AG09309 (cell line): ENCODE data around the gene MRPL51.
"Not testable (repeated sequence)": the region's sequence is repeated elsewhere in the genome, so short reads cannot be mapped to it uniquely, and the experiment has no call there.

ENCODE experiments used
- DNase-seq: peaks from one replicate; pipeline ENCODE4 v3.0.0-alpha.2; 2010; ENCODE audit warnings: low read depth
- H3K4me3 ChIP-seq: 2 replicates; pipeline ENCODE4 v1.5.1; 2011; ENCODE audit warnings: mild to moderate bottlenecking, low read depth, low read length, moderate library complexity; ENCODE audit not compliant: control insufficient read depth
- TF ChIP-seq, protein P1 (sequence below): IDR thresholded peaks from 2 replicates; pipeline ENCODE4 v1.5.1; 2011; ENCODE audit warnings: mild to moderate bottlenecking, low read depth, low read length, inconsistent platforms; ENCODE audit not compliant: insufficient read depth, control insufficient read depth; ENCODE audit errors: missing control alignments

Gene MRPL51

DNA sequence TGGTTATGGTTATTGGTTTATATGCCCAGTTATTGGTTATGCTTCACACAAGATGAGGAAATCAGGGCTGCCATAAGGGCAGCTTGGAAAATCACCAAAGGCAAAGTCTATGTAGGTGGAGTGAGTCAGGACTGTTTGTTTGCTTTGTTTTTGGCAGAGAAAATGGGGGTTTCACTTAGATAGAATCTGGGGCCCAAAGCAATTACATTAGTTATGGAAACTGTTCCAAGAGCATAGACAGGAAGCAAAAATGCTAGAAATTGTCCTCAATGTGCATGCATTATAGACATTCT is 24.8 kb downstream of the MRPL51 start:
- no peak overlapping the region for H3K4me3 ChIP-seq
- TF ChIP-seq, protein P1, sequence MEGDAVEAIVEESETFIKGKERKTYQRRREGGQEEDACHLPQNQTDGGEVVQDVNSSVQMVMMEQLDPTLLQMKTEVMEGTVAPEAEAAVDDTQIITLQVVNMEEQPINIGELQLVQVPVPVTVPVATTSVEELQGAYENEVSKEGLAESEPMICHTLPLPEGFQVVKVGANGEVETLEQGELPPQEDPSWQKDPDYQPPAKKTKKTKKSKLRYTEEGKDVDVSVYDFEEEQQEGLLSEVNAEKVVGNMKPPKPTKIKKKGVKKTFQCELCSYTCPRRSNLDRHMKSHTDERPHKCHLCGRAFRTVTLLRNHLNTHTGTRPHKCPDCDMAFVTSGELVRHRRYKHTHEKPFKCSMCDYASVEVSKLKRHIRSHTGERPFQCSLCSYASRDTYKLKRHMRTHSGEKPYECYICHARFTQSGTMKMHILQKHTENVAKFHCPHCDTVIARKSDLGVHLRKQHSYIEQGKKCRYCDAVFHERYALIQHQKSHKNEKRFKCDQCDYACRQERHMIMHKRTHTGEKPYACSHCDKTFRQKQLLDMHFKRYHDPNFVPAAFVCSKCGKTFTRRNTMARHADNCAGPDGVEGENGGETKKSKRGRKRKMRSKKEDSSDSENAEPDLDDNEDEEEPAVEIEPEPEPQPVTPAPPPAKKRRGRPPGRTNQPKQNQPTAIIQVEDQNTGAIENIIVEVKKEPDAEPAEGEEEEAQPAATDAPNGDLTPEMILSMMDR = no peak
- DNase-seq = no peak

DNA sequence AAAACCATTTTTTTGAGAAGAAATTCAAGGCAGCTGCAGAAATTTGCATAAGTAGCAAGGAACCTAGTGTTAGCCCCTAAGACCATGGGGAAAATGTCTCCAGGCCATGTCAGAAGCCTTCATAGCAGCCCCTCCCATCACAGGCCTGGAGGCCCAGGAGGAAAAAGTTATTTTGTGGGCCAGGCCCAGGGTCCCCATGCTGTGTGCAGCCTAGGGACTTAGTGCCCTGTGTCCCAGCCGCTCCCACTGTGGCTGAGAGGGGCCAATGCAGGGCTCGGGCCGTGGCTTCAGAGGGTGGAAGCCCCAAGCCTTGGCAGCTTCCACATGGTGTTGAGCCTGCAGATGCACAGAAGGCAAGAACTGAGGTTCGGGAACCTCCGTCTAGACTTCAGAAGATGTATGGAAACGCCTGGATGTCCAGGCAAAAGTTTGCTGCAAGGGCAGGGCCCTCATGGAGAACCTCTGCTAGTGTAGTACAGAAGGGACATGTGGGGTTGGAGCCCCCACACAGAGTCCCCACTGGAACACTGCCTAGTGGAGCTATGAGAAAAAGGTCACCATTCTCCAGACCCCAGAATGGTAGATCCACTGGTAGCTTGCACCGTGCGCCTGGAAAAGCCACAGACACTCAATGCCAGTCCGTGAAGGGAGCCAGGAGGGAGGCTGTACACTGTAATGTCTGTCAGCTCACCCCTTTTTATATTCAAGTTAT is 25.3 kb downstream of the MRPL51 start:
- DNase-seq, H3K4me3 ChIP-seq: not testable (repeated sequence)

DNA sequence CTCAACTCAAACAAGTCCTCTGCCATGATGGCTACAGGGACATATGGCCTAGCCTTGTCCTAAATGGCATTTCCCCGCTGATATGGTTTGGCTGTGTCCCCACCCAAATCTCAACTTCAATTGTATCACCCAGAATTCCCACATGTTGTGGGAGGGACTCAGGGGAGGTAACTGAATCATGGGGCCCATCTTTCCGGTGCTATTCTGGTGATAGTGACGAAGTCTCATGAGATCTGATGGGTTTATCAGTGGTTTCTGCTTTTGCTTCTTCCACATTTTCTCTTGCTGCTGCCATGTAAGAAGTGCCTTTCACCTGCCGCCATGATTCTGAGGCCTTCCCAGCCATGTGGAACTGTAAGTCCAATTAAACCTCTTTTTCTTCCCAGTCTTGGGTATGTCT is 26.3 kb downstream of the MRPL51 start:
- DNase-seq = not testable (repeated sequence)

DNA sequence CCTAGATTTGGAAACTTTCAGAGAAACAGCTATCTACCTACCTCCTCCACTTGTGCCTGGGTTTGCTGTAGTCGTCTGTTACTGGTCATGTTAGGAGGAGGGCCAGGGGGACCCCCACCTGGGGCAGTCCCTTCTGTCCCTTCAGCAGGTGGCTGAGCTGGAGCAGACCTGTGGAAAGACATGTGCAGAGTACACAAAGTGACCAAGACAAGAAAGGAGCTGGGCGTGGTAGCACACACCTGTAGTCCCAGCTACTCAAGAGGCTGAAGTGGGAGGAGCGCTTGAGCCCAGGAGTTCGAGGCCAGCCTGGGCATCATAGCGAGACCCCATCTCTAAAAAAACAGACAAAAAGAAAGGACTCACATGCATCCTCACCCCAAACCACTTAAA is 26.9 kb downstream of the MRPL51 start:
- TF ChIP-seq, protein P1 = no peak
- no peak for DNase-seq
- H3K4me3 ChIP-seq = no peak overlapping the region

More for the DNA sequence above, 26.3 kb downstream of the MRPL51 start:
- not testable (repeated sequence) for H3K4me3 ChIP-seq

DNA sequence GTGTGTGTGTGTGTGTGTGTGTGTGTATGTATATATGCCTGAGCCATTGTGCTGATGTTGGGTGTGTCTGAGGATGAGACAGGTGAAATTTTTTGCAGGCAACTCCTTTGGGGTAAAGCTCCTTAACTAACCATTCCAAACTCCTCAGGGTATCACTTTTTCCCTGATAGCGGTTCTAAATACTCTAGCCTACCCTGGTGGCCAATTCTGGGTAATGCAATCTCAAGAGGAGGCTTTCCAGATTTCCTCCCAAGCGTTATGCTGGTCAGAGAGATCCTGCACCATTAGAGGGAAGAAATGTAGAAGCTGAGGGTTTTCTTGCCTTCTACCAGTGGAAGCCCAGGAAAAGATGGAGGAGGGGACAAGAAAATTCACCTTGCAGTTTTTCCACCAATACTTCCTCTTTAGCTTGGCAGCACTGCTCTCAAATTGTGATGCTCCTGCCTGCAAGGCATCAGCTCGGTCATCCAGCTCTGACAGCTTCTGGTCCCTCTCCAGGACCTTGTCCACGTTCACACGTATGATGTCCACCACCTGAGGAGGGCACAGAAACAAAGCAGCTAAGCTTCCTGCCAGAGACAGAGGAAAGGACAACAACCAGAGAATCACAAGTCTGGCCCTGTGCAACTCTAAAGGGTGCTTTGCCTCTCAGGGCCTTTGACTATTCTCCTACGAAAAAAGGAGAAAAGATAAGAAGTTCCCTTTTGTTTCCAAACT is 27.4 kb downstream of the MRPL51 start:
- TF ChIP-seq, protein P1 = peak; percentile 90
- H3K4me3 ChIP-seq = no peak overlapping the region
- DNase-seq = peak; percentile 42

DNA sequence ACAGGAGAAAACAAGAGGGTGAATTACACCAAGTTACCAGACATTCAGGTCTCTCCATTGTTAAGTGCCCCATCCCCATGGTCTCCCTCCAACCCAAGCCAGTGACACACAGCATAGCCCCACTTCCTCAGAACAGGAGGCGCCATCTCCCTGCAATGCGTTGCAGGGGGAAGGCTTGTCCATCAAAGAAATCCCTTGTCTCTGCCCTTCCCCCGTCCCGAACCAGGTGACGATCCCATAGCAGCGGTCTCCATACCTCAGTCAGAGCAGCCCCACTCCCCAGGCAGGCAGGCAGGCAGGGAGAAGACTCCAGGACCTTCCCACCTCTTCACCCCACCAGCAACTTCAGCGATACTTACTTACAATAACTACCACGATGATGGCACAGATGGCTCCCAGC is 28.5 kb downstream of the MRPL51 start:
- no peak for DNase-seq
- no peak overlapping the region for H3K4me3 ChIP-seq
- TF ChIP-seq, protein P1 = no peak

DNA sequence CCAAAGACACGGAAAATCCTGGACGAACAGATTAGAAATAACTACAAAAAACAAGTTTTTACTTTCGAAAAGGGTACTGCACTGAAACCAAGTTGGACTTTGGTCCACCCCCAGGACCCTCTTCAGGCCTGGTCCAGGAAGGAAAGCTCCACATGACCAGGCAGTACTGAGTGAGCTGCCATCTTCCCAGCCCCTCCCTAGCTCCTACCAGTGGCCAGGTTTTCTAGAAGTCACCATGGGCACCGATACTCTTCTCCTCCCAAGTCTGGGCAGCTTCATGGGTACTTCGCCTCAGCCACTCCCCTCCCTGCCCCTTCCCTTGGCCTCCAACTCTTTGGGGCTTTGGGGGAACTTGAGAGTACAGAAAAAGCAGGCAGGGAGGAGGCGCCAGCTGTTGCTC is 29.2 kb downstream of the MRPL51 start:
- no peak overlapping the region for H3K4me3 ChIP-seq
- DNase-seq = no peak
- TF ChIP-seq, protein P1 = no peak
